HG03039 (cell line): ENCODE measurements around the gene EFCAB6.

ENCODE experiments used
- ATAC-seq: cut with Tn5 transposase; IDR thresholded peaks from one replicate; pipeline ENCODE4 v1.9.1; 2021; ENCODE audit warnings: mild to moderate bottlenecking, moderate library complexity; ENCODE audit not compliant: unreplicated experiment

The EFCAB6 gene

DNA sequence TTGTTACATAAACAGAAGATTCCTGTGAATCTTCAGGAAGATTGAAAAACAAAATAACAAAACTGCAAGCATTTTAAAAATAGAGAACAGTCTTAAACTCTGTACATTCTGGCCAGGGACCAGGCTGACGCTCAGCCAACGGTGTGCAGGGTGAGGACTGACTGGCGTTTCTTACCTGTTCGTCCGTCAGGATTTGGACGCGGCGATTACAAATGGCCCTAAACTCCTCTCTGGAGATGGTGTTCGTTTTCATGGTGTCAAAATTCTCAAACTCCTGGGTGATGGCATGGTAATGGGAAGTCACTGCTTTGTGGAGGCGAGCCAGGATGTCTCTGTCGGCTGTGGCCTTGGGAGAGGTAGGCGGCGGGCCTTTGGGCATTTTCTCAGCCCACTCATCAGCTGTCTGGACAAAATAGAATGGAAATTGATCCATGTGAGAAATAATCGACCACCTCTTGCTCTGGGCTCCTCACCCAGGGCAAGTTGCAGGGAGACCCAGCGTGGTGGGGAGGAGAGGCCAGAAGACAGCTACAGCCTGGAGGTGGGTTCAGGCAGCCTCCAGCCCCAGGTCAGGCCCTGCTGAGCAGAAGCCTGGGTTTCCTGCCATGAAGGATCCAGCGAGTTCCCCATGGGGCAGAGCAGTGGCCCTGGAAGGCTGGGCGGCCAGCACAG is 257.3 kb downstream of the EFCAB6 start:
- ATAC-seq: no peak

DNA sequence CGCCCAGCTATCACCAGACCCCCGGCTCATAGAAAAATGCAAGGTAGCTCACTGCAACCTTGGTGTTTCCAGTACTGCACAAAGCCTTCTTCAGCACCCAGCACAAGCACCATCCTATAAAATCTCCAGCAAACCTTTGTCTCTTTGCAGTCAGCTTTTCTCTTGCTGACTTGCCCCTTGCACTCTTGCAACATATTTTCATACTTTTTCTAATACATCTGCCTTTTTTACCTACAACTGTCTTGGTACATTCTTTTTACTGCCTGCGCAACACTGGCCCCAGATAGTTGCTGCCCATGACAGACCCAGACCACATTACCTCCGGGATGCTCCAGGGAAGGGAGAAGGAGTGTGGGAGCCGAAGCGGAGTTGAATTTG is 257.9 kb downstream of the EFCAB6 start:
- no peak for ATAC-seq

GRCh38 chr22:43553451-43554258 is 258.4 kb downstream of the EFCAB6 start:
- no peak for ATAC-seq

GRCh38 chr22:43550672-43551071 is 261.4 kb downstream of the EFCAB6 start:
- ATAC-seq: no peak

DNA sequence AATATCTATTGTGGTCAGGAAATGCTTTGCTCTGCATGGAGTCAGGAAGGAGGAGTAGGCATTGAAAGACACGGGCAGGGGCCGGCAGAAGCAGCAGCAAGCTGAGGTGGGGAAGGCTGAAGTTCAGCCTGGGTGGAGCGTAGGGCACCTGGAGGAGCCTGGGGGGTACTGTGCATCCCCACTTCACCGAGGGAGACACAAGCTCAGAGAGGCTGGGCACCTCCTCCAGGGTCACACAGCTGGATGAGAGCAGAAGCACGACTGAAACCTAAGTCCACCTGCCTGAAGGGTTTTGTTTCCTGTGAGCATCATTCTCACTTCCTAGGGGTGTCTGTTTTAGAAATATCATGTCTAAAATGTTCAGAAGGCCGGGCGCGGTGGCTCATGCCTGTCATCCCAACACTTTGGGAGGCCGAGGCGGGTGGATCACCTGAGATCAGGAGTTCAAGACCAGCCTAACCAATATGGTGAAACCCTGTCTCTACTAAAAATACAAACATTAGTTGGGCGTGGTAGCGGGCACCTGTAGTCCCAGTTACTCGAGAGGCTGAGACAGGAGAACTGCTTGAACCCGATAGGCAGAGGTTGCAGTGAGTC is 262.0 kb downstream of the EFCAB6 start:
- ATAC-seq: no peak

- ATAC-seq: no peak
Measured at GRCh38 chr22:43546186-43546585, 265.9 kb downstream of the EFCAB6 start.

DNA sequence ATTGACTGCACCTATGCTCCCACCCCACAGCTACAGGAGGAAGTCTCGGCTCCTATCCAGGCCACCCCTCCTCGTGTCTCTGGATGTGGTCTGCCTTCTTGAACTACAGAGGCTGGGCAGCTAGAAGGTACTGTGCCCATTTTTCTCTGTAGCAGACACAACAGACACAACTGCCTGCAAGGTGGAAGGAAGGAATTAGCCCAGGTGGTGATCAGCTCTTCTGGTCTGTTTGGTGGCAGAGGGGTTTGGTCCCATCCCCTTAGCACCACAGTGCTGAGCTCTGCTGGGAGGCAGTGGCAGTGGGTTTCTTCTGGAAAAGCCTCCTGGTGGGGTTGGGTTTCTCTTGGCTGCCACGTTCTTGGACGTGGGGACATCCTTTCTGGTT is 267.8 kb downstream of the EFCAB6 start:
- ATAC-seq: no peak

DNA sequence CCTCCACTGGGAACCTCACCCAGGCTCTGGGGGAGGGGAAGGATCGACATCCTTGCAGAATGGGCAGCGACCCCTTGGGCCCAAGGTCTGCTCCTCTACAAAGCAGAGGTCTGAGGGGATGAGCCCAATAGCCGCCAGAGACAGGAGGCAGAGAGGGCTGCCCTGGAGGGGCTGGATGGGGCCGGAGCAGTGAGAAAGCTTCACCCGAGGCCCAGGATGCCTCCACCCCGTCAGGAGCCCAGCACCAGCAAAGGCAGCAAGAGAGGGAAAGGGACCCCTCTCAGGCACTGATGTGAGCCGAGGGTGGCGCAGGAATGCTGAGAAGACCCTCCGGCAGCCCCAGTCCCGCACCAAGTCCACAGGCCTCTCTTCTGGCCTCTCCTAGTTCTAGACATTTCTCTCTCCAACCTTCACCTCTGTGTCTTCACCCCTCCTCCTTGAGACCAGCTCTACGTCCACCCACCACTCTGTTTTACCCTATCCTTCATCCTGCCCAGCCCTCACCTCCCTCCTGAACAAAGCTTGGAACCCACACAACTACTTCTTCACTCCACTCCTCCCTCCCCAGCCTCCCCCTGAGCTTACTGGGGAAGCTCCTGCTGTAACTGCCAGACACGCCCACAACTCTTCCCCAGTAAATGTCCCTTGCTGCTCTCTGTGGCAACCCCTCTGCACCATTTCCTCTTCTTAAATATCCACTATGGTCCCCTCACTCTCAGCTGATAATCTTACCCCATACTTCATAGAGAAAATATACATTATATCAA is 268.4 kb downstream of the EFCAB6 start:
- ATAC-seq: no peak

DNA sequence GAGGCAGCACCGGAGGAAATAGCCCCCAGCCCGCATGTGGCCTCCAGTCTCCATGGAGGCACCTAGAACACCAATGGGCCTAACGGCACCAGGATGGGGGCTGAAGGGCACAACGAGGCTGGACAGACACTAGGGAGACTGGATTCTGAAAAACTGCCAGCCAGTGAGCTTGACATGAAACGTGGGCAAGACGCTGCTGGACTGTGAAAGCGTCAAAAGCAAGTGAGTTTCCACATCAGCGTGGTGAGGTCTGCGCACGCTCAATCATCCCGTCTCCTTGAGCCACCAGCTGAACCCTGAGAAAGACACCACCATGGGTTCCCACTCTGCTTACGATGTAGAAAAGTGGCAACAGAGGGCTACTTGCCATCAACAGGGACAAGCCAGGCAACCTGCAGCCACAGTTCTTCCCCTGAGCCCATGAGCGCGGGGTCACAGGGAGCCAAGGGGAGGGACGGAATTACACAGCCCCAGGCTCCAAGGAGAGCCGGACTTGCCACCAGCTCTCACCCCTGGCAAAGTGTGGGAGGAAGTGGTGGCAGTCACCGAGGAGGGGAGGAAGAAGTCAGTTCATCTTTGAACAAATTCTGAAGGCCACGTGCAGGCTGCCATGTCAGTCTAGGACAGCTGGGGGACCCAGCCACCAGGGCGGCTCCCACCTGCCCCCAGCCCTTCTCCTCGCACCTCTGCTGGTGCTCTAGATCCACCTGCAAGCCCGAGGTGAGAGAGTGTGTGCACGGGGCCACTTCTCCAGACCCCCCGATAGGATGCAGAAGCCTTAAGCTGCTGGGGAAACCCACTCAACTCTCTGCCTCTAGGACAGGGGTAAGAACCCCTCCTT is 269.2 kb downstream of the EFCAB6 start:
- ATAC-seq: no peak

GRCh38 chr22:43541462-43542407 is 270.4 kb downstream of the EFCAB6 start:
- no peak for ATAC-seq

GRCh38 chr22:43541022-43541421 is 271.1 kb downstream of the EFCAB6 start:
- no peak for ATAC-seq

DNA sequence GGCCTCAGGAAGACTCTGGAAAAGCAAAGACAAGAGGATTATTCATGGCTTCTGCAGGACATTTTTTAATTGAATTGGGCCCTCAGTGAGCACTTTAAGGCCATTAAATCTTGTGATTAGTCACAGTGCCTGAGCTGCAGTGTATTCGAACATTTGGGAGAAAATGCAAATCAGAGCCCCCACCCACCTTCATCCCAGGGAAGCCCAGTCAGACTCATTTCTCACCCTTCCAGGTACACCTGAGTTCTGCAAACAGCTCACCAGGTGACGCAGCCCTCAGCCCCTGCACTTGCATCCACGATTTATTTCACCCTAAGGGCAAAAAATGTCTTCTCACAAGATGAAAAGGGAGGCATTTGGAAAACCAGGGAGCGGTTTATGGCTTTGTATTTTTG is 271.6 kb downstream of the EFCAB6 start:
- ATAC-seq: no peak

GRCh38 chr22:43539572-43540528 is 272.3 kb downstream of the EFCAB6 start:
- no peak for ATAC-seq

DNA sequence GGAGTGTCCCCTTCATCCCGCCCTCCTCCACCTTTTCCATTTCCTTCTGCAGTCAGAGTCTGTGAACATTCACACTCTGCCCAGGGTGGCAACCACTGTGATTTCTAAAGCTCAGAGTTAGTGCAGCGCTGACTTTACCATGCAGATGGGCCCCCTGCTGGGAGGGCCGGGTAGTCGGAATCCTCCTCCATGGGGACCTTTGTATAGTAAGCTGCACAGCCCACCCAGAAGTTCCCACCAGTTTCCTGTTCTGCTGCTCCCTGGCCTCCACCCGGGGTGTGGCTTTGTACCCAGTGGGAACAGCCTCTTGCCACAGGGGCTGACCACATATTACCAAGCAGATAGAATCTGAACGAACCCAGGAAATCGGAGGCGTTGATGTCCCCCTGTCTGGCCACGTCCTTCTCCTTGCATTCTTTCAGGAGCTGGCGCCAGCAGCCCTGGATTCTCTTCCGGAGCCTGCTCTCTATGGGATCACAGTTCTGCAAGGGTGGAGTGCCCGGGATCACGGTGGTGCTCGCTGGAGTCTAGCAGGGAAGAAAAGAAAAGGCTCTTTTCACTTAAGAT is 275.0 kb downstream of the EFCAB6 start:
- no peak for ATAC-seq

- ATAC-seq: no peak
Measured at GRCh38 chr22:43535741-43536140, 276.4 kb downstream of the EFCAB6 start.

DNA sequence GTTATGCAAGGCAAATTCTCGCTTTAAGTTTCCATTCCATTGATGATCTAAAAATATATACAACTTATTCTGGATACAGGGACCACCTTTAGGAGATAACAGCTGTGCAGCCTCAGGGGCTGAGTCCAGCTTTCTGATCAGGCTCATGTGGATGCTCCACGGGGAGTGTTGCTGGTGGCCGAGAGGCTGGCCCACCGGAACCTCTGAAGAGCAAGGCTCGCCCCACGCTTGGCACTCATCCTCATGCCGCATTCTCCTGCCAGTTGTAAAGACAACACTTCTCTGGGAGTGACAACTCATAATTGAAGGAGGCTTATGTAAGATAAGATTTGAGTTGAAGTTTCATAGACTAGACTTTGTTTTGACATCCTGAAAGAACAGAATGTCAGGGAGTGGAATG is 276.8 kb downstream of the EFCAB6 start:
- no peak for ATAC-seq

DNA sequence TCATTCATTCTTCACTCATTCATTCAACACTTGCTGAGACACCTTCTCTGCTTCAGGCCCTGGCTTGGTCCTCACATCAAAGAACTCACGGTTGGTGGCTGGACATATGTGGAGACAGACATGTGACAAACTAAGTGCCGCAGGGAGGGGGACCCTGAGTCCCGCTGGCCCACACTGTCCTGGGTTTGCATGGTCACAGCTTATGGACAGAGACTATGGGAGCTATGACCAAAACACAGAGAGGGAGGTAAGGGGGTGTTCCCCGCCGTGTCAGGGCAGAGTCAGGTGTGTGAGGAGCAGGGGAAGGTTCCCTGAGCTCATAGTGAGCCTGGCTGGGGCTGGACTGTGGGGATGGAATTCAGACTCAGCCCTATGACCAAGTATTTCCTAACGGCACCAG is 277.2 kb downstream of the EFCAB6 start:
- ATAC-seq: no peak
